KMS-11 (cell line): ENCODE results near the gene PACSIN1.

Experiments
- H2AFZ ChIP-seq: fragments of 200-600 bp; sonication (generic); 2 replicates; pipeline ENCODE4 v1.6.1; 2016; ENCODE audit warnings: antibody characterized with exemption, mixed run types, low read depth
- H3K27ac ChIP-seq: fragments of 200-600 bp; sonication (generic); 2 replicates; pipeline ENCODE4 v1.6.1; 2016; ENCODE audit warnings: mild to moderate bottlenecking, mixed run types
- H3K27me3 ChIP-seq: fragments of 200-600 bp; sonication (generic); 2 replicates; pipeline ENCODE4 v1.6.1; 2017; ENCODE audit warnings: mild to moderate bottlenecking, low read depth, mixed run types, moderate library complexity; ENCODE audit not compliant: insufficient read depth
- H3K36me3 ChIP-seq: fragments of 200-600 bp; sonication (generic); 2 replicates; pipeline ENCODE4 v1.6.1; 2017; ENCODE audit warnings: mild to moderate bottlenecking, mixed run types; ENCODE audit not compliant: insufficient read depth
- H3K4me1 ChIP-seq: fragments of 200-600 bp; sonication (generic); 2 replicates; pipeline ENCODE4 v1.6.1; 2016; ENCODE audit warnings: mild to moderate bottlenecking, low read depth, mixed run types; ENCODE audit not compliant: poor library complexity, severe bottlenecking
- H3K4me2 ChIP-seq: fragments of 200-600 bp; sonication (generic); 2 replicates; pipeline ENCODE4 v1.7.0; 2016; ENCODE audit warnings: mild to moderate bottlenecking, mixed run types
- H3K4me3 ChIP-seq: fragments of 200-600 bp; sonication (generic); IDR thresholded peaks from 2 replicates; pipeline ENCODE4 v1.6.1; 2017; ENCODE audit warnings: low read depth, low read length, mixed read lengths; ENCODE audit not compliant: insufficient read depth
- H3K79me2 ChIP-seq: fragments of 200-600 bp; sonication (generic); 2 replicates; pipeline ENCODE4 v1.6.1; 2016; ENCODE audit warnings: low read depth, mixed run types; ENCODE audit not compliant: insufficient read depth
- H3K9ac ChIP-seq: fragments of 200-600 bp; sonication (generic); 2 replicates; pipeline ENCODE4 v1.6.1; 2016; ENCODE audit warnings: mild to moderate bottlenecking, mixed run types
- H4K20me1 ChIP-seq: fragments of 200-600 bp; sonication (generic); 2 replicates; pipeline ENCODE4 v1.6.1; 2016; ENCODE audit warnings: mild to moderate bottlenecking, mixed run types; ENCODE audit not compliant: insufficient read depth
- TF ChIP-seq, protein P1 (sequence below): fragments of 200-600 bp; sonication (generic); conservative IDR thresholded peaks from 2 replicates; pipeline ENCODE4 v1.6.1; 2017; ENCODE audit warnings: low read depth, mild to moderate bottlenecking, antibody characterized with exemption, low read length, moderate library complexity, mixed read lengths

The PACSIN1 gene

DNA sequence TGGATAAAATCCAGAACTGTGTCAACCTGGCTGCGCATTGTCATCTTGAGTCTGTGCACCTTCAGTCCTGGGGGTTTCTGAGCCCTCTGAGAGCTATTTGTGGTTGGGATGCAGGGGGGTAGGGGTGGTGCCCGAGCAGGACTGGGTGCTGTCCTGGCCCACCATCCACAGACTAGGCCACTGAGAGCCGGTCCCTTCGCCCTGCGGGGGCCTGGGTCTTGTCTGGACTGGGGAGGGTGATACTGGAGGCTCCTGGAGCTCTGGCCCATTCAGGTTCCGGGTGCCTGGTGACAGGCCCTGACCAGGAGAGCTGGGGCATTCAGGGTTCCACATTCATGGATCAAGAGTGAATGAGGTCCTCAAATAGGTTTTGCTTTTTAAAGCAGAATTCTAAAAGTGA, 69.3 kb downstream of the PACSIN1 start:
- Histone ChIP-seq H3K9ac (no peak overlapping the region), H3K4me2 (no peak overlapping the region), H3K79me2 (no peaks in the 10 kb centered on the region), H3K27me3 (no peaks in the 10 kb centered on the region), H2AFZ (no peak overlapping the region), H3K4me3 (no peak overlapping the region), H4K20me1 (no peaks in the 10 kb centered on the region), H3K4me1 (no peaks in the 10 kb centered on the region), H3K36me3 (no peaks in the 10 kb centered on the region), H3K27ac (no peak overlapping the region)
- TF ChIP-seq, protein P1, sequence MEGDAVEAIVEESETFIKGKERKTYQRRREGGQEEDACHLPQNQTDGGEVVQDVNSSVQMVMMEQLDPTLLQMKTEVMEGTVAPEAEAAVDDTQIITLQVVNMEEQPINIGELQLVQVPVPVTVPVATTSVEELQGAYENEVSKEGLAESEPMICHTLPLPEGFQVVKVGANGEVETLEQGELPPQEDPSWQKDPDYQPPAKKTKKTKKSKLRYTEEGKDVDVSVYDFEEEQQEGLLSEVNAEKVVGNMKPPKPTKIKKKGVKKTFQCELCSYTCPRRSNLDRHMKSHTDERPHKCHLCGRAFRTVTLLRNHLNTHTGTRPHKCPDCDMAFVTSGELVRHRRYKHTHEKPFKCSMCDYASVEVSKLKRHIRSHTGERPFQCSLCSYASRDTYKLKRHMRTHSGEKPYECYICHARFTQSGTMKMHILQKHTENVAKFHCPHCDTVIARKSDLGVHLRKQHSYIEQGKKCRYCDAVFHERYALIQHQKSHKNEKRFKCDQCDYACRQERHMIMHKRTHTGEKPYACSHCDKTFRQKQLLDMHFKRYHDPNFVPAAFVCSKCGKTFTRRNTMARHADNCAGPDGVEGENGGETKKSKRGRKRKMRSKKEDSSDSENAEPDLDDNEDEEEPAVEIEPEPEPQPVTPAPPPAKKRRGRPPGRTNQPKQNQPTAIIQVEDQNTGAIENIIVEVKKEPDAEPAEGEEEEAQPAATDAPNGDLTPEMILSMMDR: no peak

DNA sequence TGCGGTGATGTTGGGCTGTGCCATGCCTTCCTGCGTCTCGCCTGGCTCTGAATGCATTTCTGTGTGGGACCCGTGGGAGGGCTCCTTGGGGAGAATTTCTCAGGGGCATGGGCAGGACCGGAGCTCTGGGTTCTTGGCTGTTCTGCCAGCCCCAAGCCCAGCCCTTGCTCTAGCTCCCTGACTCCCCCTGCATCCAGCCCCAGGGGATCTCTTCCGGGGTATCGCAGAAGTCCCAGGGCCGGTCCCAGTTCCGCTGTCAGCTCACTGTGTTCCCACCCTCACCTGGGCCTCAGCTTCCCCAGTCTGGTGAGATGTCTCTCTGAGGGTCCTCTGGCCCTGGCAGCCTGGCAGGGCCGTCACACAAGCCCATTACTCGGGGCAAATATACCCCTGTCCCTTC, 69.8 kb downstream of the PACSIN1 start:
- no peak overlapping the region for H3K27ac ChIP-seq
- H3K4me3 ChIP-seq: no peak overlapping the region

DNA sequence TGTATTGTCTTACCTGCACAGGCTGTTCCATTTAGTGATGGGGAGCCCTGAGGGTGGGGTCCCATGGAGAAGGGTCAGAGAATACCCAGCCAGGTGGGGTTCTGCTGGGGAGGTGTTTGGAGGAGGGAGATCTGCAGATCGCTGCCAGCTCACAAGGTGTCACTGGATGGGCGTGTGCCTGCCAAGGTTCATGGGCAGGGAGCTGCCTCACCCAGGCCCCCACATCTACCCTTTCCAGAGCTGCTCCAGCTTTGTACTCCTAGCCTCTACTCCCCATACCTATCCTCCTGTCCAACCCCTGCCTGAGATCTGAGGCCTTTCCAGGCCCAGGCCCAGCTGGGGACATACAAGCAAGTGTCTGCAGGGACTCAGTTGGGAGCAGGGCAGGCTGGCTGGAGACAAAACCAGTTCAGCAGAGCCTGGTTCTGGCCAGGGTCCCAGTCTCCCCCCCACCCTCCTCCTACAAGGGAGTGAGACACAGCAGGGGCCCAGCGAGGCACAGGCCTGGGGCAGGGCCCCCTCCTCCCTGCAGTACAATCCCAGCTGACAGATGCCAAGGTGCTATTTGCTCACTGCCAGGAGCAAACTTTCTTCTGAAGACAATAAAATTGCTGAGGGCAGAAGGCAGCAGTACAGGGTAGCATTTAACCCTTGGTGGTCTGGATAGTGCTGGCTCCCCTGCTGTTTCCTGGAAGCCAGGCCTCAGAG, 70.5 kb downstream of the PACSIN1 start:
- Histone ChIP-seq H4K20me1 (no peaks in the 10 kb centered on the region), H3K4me2 (no peak overlapping the region), H3K36me3 (no peaks in the 10 kb centered on the region), H3K27ac (no peak overlapping the region), H3K27me3 (no peaks in the 10 kb centered on the region), H3K9ac (no peak overlapping the region), H3K4me1 (no peaks in the 10 kb centered on the region), H3K4me3 (no peak overlapping the region), H3K79me2 (no peaks in the 10 kb centered on the region), H2AFZ (no peak overlapping the region)
- TF ChIP-seq, protein P1: no peak

More for the DNA sequence above, 69.8 kb downstream of the PACSIN1 start:
- no peak overlapping the region for H2AFZ ChIP-seq
- TF ChIP-seq, protein P1: no peak
- no peaks in the 10 kb centered on the region for H3K4me1 ChIP-seq
- H3K9ac ChIP-seq: no peak overlapping the region
- H3K79me2 ChIP-seq: no peaks in the 10 kb centered on the region
- no peaks in the 10 kb centered on the region for H3K27me3 ChIP-seq
- no peaks in the 10 kb centered on the region for H3K36me3 ChIP-seq
- H4K20me1 ChIP-seq: no peaks in the 10 kb centered on the region
- H3K4me2 ChIP-seq: no peak overlapping the region

DNA sequence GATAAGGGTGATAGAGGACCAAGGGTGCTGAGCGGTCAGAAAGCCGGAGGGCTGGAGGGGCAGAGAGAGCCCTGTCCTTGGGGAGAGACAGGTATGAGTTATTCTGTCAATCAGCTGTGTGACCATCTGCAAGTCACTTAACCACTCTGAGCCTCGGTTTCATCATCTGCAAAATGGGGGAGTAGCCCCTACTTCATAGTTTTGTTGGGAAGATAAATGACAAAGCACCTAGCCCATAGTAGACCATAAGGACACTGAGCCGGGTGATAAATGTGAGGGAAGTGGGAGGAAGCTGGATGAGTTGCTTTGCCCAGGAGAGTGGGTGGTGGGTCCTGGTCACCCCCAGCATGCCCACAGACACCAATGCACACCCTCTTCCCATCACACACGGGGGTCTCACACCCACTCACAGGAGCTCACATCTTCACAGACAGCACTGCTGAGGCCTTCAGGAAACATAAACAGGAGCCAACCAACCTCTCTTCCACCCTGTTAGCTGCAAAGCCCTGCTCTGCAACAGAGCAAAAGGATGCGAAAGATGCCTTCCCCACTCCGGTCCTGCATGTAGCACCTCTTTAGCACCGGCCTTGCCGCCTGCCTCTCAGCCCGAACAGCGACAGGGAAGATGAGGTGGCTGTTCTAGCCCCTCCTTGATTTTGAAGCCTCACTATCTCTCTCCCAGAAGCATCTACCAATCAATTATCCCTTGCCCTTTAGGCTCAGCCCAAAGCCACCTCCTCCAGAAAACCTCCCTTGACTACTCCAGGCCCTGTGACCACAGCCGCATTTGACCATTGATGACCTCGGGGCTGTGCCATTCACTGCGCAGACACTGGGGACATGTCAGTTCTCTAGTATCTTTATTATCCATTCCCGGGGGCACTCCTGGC, 71.3 kb downstream of the PACSIN1 start:
- H3K36me3 ChIP-seq: no peaks in the 10 kb centered on the region
- H3K4me2 ChIP-seq: no peak overlapping the region
- H3K4me3 ChIP-seq: no peak overlapping the region
- H3K27ac ChIP-seq: no peak overlapping the region
- TF ChIP-seq, protein P1: no peak
- H3K9ac ChIP-seq: no peak overlapping the region
- H3K27me3 ChIP-seq: no peaks in the 10 kb centered on the region
- no peaks in the 10 kb centered on the region for H3K4me1 ChIP-seq
- H2AFZ ChIP-seq: no peak overlapping the region
- H3K79me2 ChIP-seq: no peaks in the 10 kb centered on the region
- no peaks in the 10 kb centered on the region for H4K20me1 ChIP-seq
